Hepatocyte (in vitro differentiated cells): ENCODE results near the gene APBB2. TPM values are rescaled to one million over a fixed set of nuclear protein-coding genes. Genes with fewer than 3 reads are reported as not detected.

Experiments
- DNase-seq: peaks from one replicate; pipeline ENCODE4 v3.0.0-alpha.2; 2016; ENCODE audit warnings: low spot score
- H2AFZ ChIP-seq: fragments of 200-600 bp; sonication (generic); 2 replicates; pipeline ENCODE4 v1.6.0; 2016; ENCODE audit warnings: antibody characterized with exemption, mild to moderate bottlenecking
- H3K27ac ChIP-seq: fragments of 200-600 bp; sonication (generic); 2 replicates; pipeline ENCODE4 v1.5.1; 2016; ENCODE audit warnings: mild to moderate bottlenecking
- H3K27me3 ChIP-seq: fragments of 200-600 bp; sonication (generic); 2 replicates; pipeline ENCODE4 v1.6.1; 2016
- H3K36me3 ChIP-seq: fragments of 200-600 bp; sonication (generic); replicated peaks from 2 replicates; pipeline ENCODE4 v1.5.1; 2016; ENCODE audit warnings: low read depth; ENCODE audit not compliant: insufficient read depth
- H3K4me1 ChIP-seq: fragments of 200-600 bp; sonication (generic); 2 replicates; pipeline ENCODE4 v1.5.1; 2016; ENCODE audit warnings: mild to moderate bottlenecking, moderate library complexity; ENCODE audit not compliant: insufficient read depth
- H3K4me2 ChIP-seq: fragments of 200-600 bp; sonication (generic); 2 replicates; pipeline ENCODE4 v1.6.0; 2016
- H3K4me3 ChIP-seq: fragments of 200-600 bp; sonication (generic); 2 replicates; pipeline ENCODE4 v1.5.1; 2016; ENCODE audit warnings: mild to moderate bottlenecking
- H3K79me2 ChIP-seq: fragments of 200-600 bp; sonication (generic); 2 replicates; pipeline ENCODE4 v1.6.0; 2017; ENCODE audit warnings: mild to moderate bottlenecking
- H3K9me2 ChIP-seq: fragments of 200-600 bp; sonication (generic); replicated peaks from 2 replicates; pipeline ENCODE4 v1.6.0; 2017; ENCODE audit warnings: mild to moderate bottlenecking; ENCODE audit not compliant: insufficient read depth
- H3K9me3 ChIP-seq: fragments of 200-600 bp; sonication (generic); 2 replicates; pipeline ENCODE4 v1.5.1; 2016; ENCODE audit warnings: low read depth, mild to moderate bottlenecking
- H4K20me1 ChIP-seq: fragments of 200-600 bp; sonication (generic); 2 replicates; pipeline ENCODE4 v1.6.0; 2016; ENCODE audit warnings: mild to moderate bottlenecking; ENCODE audit not compliant: insufficient read depth, poor library complexity, severe bottlenecking
- EZH2 ChIP-seq: fragments of 200-600 bp; sonication (generic); IDR thresholded peaks from 2 replicates; pipeline ENCODE4 v1.6.1; 2016; ENCODE audit warnings: antibody characterized with exemption, mild to moderate bottlenecking, borderline replicate concordance
- EZH2phosphoT487 ChIP-seq: fragments of 200-600 bp; sonication (generic); IDR thresholded peaks from one replicate; pipeline ENCODE4 v1.6.1; 2018; ENCODE audit warnings: antibody characterized with exemption, mild to moderate bottlenecking, low read depth, moderate library complexity; ENCODE audit not compliant: unreplicated experiment, severe bottlenecking
- WGBS: methylation state at CpG from one replicate; pipeline ENCODE4 v1.1.6; 2016; ENCODE audit warnings: low lambda C conversion rate; ENCODE audit errors: missing lambda C conversion rate; 5-methylcytosine and 5-hydroxymethylcytosine counted together
- polyA plus RNA-seq: library from polyadenylated mRNA; unstranded; fragments of >200 nt; fragmentation: Nextera tagmentation; extraction: Ambion mirVana; gene quantifications from 2 replicates; pipeline ENCODE4 v1.2.1, GENCODE V29; 2016
- total RNA-seq: library from RNA; depleted of rRNA; stranded (reverse); fragments of >200 nt; gene quantifications from 2 replicates; pipeline ENCODE4 v1.2.3, GENCODE V29; 2014
- TF ChIP-seq, protein P1 (sequence below): fragments of 200-600 bp; sonication (generic); IDR thresholded peaks from 2 replicates; pipeline ENCODE4 v1.5.1; 2016; ENCODE audit warnings: antibody characterized with exemption, mild to moderate bottlenecking; ENCODE audit not compliant: poor library complexity

Gene APBB2
- total and polyA plus RNA-seq, 2 experiments from 2014 or later = 23.4 to 47.5 TPM

DNA sequence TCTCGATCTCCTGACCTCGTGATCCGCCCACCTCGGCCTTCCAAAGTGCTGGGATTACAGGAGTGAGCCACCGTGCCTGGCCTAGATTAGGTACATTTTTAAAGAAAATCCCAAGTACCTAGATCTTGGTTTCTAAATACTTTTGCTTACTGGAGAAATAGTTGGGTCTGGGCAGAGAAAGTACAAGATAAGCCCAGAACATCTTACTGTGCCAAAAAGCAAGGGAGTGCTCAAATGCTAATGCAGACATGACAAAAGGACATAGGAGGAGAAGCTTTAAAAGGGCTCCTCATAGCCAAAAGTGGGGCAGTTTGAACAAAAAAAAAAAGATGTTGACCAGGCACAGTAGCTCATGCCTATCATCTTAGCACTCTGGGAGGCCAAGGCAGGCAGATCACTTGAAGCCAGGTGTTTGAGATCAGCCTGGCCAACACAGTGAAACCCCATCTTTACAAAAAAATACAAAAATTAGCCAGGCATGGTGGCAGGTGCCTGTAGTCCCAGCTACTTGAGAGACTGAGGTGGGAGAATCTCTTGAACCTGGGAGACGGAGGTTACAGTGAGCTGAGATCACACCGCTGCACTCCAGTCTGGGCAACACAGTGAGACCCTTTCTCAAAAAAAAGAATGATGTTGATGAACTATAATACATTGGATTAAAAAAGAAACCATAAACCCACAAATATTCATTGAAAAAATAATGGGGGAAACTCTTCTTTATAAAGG lies 107.5 kb downstream of the APBB2 start:
- Histone ChIP-seq H3K27me3 (no peaks in the 10 kb centered on the region), H3K36me3 (no peaks in the 10 kb centered on the region), H3K4me3 (no peak overlapping the region), H3K9me2 (no peaks in the 10 kb centered on the region), H3K27ac (no peak overlapping the region), H3K79me2 (peaks cover 24% of the 10 kb centered on the region), H3K4me2 (no peak overlapping the region), H3K4me1 (peaks cover 3% of the 10 kb centered on the region), H4K20me1 (no peaks in the 10 kb centered on the region), H3K9me3 (no peaks in the 10 kb centered on the region), H2AFZ (no peak overlapping the region)
- 97% methylated on average over 7 of the region's 7 CpGs for WGBS
- no peak for TF ChIP-seq EZH2
- no peak for TF ChIP-seq EZH2phosphoT487
- TF ChIP-seq, protein P1, sequence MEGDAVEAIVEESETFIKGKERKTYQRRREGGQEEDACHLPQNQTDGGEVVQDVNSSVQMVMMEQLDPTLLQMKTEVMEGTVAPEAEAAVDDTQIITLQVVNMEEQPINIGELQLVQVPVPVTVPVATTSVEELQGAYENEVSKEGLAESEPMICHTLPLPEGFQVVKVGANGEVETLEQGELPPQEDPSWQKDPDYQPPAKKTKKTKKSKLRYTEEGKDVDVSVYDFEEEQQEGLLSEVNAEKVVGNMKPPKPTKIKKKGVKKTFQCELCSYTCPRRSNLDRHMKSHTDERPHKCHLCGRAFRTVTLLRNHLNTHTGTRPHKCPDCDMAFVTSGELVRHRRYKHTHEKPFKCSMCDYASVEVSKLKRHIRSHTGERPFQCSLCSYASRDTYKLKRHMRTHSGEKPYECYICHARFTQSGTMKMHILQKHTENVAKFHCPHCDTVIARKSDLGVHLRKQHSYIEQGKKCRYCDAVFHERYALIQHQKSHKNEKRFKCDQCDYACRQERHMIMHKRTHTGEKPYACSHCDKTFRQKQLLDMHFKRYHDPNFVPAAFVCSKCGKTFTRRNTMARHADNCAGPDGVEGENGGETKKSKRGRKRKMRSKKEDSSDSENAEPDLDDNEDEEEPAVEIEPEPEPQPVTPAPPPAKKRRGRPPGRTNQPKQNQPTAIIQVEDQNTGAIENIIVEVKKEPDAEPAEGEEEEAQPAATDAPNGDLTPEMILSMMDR = no peak
- no peak for DNase-seq

GRCh38 chr4:41106081-41106480 lies 108.3 kb downstream of the APBB2 start:
- Histone ChIP-seq H3K79me2 (peaks cover 22% of the 10 kb centered on the region), H3K9me3 (no peaks in the 10 kb centered on the region), H3K27ac (no peak overlapping the region), H3K36me3 (no peaks in the 10 kb centered on the region), H3K27me3 (no peaks in the 10 kb centered on the region), H3K4me1 (peaks cover 3% of the 10 kb centered on the region), H3K9me2 (no peaks in the 10 kb centered on the region), H3K4me2 (no peak overlapping the region), H3K4me3 (no peak overlapping the region), H4K20me1 (no peaks in the 10 kb centered on the region), H2AFZ (no peak overlapping the region)
- no peak for DNase-seq
- TF ChIP-seq EZH2phosphoT487 (no peak), EZH2 (no peak)
- TF ChIP-seq, protein P1 = no peak

DNA sequence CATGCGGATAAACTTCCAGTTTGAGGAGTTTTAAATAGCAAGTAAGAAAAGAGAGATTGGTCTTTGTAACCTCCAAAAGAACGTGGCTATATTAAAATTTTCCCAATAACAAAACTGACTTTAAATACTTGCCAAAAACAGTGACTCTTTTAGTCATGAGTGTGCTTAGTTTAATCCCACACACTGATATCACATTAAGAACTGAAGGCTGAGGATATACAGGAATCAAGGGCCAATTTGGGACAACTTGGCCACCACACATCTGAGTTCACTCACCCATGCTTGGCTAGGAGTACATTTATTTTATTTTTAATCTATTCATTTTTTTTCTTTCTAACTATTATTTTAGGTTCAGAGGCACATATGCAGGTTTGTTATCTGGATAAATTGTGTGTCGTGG lies 110.2 kb downstream of the APBB2 start:
- H3K79me2 ChIP-seq = peaks cover 17% of the 10 kb centered on the region
- H3K36me3 ChIP-seq = no peaks in the 10 kb centered on the region
- no peaks in the 10 kb centered on the region for H3K9me3 ChIP-seq
- DNase-seq = no peak
- H4K20me1 ChIP-seq = no peaks in the 10 kb centered on the region
- no peak overlapping the region for H3K27ac ChIP-seq
- peaks cover 3% of the 10 kb centered on the region for H3K4me1 ChIP-seq
- no peak for TF ChIP-seq EZH2
- TF ChIP-seq EZH2phosphoT487 = no peak
- TF ChIP-seq, protein P1 = no peak
- H3K9me2 ChIP-seq = no peaks in the 10 kb centered on the region
- H3K4me3 ChIP-seq = no peak overlapping the region
- H3K4me2 ChIP-seq = no peak overlapping the region
- no peak overlapping the region for H2AFZ ChIP-seq
- 94% methylated on average over 3 of the region's 3 CpGs for WGBS
- no peaks in the 10 kb centered on the region for H3K27me3 ChIP-seq
